Measurements from ENCODE around the gene MYOC. TPM values are rescaled to one million over a fixed set of nuclear protein-coding genes. Genes with fewer than 3 reads are reported as not detected.
"Not testable (repeated sequence)": the region's sequence is repeated elsewhere in the genome, so short reads cannot be mapped to it uniquely, and the experiment has no call there.

Gene MYOC
- total RNA-seq (1 to 10 TPM in 2 of 6 donors, under 1 TPM in 2, not detected in 2; 0.19 to 2.3 (median 1.2) TPM), polyA plus RNA-seq (under 1 TPM; 0.26 to 0.42 TPM)

DNA sequence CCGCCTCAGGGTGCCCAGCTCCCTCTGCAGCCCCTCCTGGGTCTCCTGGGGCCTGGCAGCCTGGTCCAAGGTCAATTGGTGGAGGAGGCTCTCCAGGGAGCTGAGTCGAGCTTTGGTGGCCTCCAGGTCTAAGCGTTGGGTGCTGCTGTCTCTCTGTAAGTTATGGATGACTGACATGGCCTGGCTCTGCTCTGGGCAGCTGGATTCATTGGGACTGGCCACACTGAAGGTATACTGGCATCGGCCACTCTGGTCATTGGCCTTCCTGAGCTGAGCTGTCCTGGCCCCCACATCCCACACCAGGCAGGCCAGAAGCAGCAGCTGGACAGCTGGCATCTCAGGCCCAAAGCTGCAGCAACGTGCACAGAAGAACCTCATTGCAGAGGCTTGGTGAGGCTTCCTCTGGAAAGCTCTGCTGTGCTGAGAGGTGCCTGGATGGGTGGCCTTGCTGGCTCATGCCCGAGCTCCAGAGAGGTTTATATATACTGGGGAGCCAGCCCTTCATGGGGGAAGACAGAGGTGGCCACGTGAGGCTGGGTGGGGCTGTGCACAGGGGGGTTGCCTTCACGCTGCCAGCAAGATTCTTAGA, at the start of gene MYOC:
TSS of gene MYOC (minus strand) at position 455 of the 589 bp plus-strand sequence. CDS start at position 378, 77 bp downstream.
- no peak for FAIRE-seq
- Histone ChIP-seq H3K27me3 (no peaks in the 10 kb centered on the region), H3K27ac (no peak within 1 kb of the TSS), H3K4me1 (no peaks in the 10 kb centered on the region), H3K9me3 (no peaks in the 10 kb centered on the region), H3K36me3 (no peaks in the 10 kb centered on the region), H3K4me3 (no peak within 1 kb of the TSS)
- TF ChIP-seq, protein P1, sequence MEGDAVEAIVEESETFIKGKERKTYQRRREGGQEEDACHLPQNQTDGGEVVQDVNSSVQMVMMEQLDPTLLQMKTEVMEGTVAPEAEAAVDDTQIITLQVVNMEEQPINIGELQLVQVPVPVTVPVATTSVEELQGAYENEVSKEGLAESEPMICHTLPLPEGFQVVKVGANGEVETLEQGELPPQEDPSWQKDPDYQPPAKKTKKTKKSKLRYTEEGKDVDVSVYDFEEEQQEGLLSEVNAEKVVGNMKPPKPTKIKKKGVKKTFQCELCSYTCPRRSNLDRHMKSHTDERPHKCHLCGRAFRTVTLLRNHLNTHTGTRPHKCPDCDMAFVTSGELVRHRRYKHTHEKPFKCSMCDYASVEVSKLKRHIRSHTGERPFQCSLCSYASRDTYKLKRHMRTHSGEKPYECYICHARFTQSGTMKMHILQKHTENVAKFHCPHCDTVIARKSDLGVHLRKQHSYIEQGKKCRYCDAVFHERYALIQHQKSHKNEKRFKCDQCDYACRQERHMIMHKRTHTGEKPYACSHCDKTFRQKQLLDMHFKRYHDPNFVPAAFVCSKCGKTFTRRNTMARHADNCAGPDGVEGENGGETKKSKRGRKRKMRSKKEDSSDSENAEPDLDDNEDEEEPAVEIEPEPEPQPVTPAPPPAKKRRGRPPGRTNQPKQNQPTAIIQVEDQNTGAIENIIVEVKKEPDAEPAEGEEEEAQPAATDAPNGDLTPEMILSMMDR (IDR thresholded peaks at IDR 0.05), result no peak
- DNase-seq, result peak in 1 of 6 donors; percentile 32
- no peak for ATAC-seq
- 58 to 73% methylated on average over 8 of the region's 8 CpGs for WGBS, 2 donors
- intact Hi-C loops (cut with DNase I), result no loop called here

DNA sequence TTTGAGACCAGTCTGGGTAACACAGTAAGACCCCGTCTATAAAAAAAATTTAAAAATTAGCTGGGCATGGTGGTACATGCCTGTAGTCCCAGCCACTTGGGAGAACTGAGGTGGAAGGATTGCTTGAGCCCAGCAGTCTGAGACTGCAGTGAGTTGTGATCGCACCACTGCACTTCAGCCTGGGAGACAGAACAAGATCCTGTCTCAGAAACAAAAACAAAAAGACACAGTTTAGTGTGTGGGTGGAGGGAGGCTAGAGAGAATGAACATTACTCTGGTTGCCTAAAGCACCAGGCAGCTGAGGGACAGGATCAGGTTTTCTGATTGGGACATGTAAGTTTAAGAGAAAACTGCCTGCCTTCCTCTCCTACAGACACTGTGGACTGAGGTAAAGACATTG, 47.0 kb upstream of the MYOC start:
- Histone ChIP-seq H3K27ac (no peak overlapping the region), H3K4me1 (no peaks in the 10 kb centered on the region), H3K36me3 (peaks cover 0 to 4% (median 0%) of the 10 kb centered on the region in 3 donors), H3K4me3 (no peak overlapping the region), H3K9me3 (no peaks in the 10 kb centered on the region), H3K27me3 (no peaks in the 10 kb centered on the region)
- intact Hi-C loops (cut with DNase I), result no loop called here
- ATAC-seq (no peak), FAIRE-seq (no peak), DNase-seq (no peak)
- WGBS, 2 donors, result 89 to 94% methylated on average over 2 of the region's 2 CpGs
- TF ChIP-seq, protein P1 (IDR thresholded peaks at IDR 0.05), result no peak

DNA sequence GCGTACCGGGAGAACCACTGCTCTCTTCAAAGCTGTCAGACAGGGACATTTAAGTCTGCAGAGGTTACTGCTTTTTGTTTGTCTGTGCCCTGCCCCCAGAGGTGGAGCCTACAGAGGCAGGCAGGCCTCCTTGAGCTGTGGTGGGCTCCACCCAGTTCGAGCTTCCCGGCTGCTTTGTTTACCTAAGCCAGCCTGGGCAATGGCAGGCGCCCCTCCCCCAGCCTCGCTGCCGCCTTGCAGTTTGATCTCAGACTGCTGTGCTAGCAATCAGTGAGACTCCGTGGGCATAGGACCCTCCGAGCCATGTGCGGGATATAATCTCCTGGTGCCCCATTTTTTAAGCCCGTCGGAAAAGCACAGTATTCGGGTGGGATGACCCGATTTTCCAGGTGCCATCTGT, 43.3 kb upstream of the MYOC start:
- H3K27ac ChIP-seq; H3K36me3 ChIP-seq; FAIRE-seq; H3K4me3 ChIP-seq; ATAC-seq; DNase-seq; intact Hi-C loops (cut with DNase I); H3K4me1 ChIP-seq; H3K9me3 ChIP-seq; H3K27me3 ChIP-seq: not testable (repeated sequence)
- 87 to 89% methylated on average over 14 of the region's 14 CpGs for WGBS, 2 donors

DNA sequence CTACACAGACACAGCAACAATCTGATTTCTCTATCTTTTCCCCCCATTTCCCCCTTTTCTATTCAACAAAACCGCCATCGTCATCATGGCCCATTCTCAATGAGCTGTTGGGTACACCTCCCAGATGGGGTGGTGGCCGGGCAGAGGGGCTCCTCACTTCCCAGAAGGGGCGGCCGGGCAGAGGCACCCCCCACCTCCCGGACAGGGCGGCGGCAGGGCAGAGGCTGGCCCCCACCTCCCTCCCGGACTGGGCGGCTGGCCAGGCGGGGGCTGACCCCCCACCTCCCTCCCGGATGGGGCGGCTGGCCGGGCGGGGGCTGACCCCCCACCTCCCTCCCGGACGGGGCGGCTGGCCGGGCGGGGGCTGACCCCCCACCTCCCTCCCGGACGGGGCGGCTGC, 41.1 kb upstream of the MYOC start:
- H3K27ac ChIP-seq; H3K36me3 ChIP-seq; H3K9me3 ChIP-seq; intact Hi-C loops (cut with DNase I); H3K27me3 ChIP-seq; FAIRE-seq; H3K4me3 ChIP-seq; ATAC-seq; H3K4me1 ChIP-seq; DNase-seq: not testable (repeated sequence)
- WGBS, 2 donors, result 96 to 99% methylated on average over 10 to 16 of the region's 23 CpGs

DNA sequence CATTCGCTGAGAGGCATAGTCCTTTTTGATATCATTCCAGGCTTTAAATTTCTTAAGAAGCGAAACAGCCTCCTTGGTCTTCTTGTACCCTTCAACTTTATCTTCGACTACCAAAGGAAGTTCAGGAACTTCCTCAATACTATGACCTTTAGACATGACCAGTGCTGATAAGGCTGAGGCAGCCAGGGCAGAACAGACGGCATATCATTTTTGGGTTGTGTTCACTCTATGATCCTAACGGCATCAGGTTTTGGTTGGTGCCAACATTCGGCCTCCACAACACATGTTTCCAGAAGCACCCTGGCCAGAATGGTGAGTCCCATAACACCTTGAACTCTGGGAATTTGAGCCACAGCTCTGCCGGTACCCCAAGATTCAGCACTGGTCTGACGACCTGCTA, 31.4 kb upstream of the MYOC start:
- Histone ChIP-seq H3K9me3 (no peaks in the 10 kb centered on the region), H3K4me1 (no peaks in the 10 kb centered on the region), H3K27me3 (no peaks in the 10 kb centered on the region), H3K4me3 (no peak overlapping the region), H3K36me3 (no peaks in the 10 kb centered on the region), H3K27ac (no peak overlapping the region)
- DNase-seq (no peak), FAIRE-seq (no peak), ATAC-seq (no peak)
- 64 to 74% methylated on average over 8 of the region's 8 CpGs for WGBS, 2 donors
- TF ChIP-seq, protein P1 (IDR thresholded peaks at IDR 0.05), result no peak
- intact Hi-C loops (cut with DNase I), result no loop called here

DNA sequence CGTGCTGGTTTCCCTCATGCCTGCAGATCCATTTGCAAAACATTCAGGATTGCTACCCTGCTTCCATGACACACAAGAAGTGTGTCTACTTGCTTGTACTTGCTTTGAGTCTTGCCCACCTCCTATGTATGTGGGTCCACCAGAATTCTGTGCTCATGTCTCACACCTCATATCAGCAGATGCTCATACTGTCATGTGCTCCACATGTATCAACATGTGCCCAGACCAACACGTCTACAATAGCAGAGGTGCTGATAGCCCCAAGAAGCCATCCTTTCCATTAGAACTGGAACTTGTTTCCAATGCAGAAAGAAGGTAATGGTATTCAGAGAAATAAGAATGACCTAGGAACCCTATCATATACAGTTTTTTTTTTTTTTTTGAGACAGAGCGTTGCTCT, 27.9 kb upstream of the MYOC start:
- intact Hi-C loops (cut with DNase I), result no loop called here
- no peak for ATAC-seq
- Histone ChIP-seq H3K27ac (no peak overlapping the region), H3K9me3 (no peaks in the 10 kb centered on the region), H3K4me3 (no peak overlapping the region), H3K27me3 (no peaks in the 10 kb centered on the region), H3K4me1 (no peaks in the 10 kb centered on the region), H3K36me3 (no peaks in the 10 kb centered on the region)
- FAIRE-seq, result no peak
- TF ChIP-seq, protein P1 (IDR thresholded peaks at IDR 0.05), result no peak
- WGBS, 2 donors, result 88 to 95% methylated on average over 3 of the region's 3 CpGs
- DNase-seq, result no peak
